ENCODE results near the gene LCLAT1. TPM values are rescaled to one million over a fixed set of nuclear protein-coding genes. Genes with fewer than 3 reads are reported as not detected.

LCLAT1 gene
- total RNA-seq, 1 donor from 2014 or later, result 18.8 TPM

GRCh38 chr2:30567317-30567716, 120.3 kb downstream of the LCLAT1 start:
- no peak overlapping the region for H3K4me3 ChIP-seq (ENCODE audit: low read length in 3 of 3)
- no peak overlapping the region for H3K27ac ChIP-seq (ENCODE audit: low read depth, low read length)
- H3K27me3 ChIP-seq (ENCODE audit: control insufficient read depth in 3 of 3, insufficient read depth in 3 of 3, low read length in 3 of 3), result no peaks in the 10 kb centered on the region
- no peaks in the 10 kb centered on the region for H3K36me3 ChIP-seq (ENCODE audit: control insufficient read depth in 3 of 3, insufficient read depth in 3 of 3, low read length in 3 of 3)
- H3K4me1 ChIP-seq (ENCODE audit: control insufficient read depth in 3 of 3, insufficient read depth in 3 of 3, low read length in 3 of 3), result peaks cover 4 to 10% (median 8%) of the 10 kb centered on the region in 3 donors
- no peaks in the 10 kb centered on the region for H3K9me3 ChIP-seq (ENCODE audit: control insufficient read depth in 3 of 3, low read length in 3 of 3)
- no peak overlapping the region for H3K9ac ChIP-seq (ENCODE audit: low read depth in 1 of 3, low read length in 3 of 3)

GRCh38 chr2:30569946-30570345, 122.9 kb downstream of the LCLAT1 start:
- no peaks in the 10 kb centered on the region for H3K36me3 ChIP-seq (ENCODE audit: control insufficient read depth in 3 of 3, insufficient read depth in 3 of 3, low read length in 3 of 3)

GRCh38 chr2:30577151-30577550, 130.1 kb downstream of the LCLAT1 start:
- H3K9me3 ChIP-seq (ENCODE audit: control insufficient read depth in 3 of 3, low read length in 3 of 3), result no peaks in the 10 kb centered on the region
- H3K27me3 ChIP-seq (ENCODE audit: control insufficient read depth in 3 of 3, insufficient read depth in 3 of 3, low read length in 3 of 3), result no peaks in the 10 kb centered on the region
- H3K36me3 ChIP-seq (ENCODE audit: control insufficient read depth in 3 of 3, insufficient read depth in 3 of 3, low read length in 3 of 3), result no peaks in the 10 kb centered on the region
- H3K9ac ChIP-seq (ENCODE audit: low read depth in 1 of 3, low read length in 3 of 3), result no peak overlapping the region
- no peaks in the 10 kb centered on the region for H3K4me1 ChIP-seq (ENCODE audit: control insufficient read depth in 3 of 3, insufficient read depth in 3 of 3, low read length in 3 of 3)
- no peak overlapping the region for H3K4me3 ChIP-seq (ENCODE audit: low read length in 3 of 3)
- H3K27ac ChIP-seq (ENCODE audit: low read depth, low read length), result no peak overlapping the region

More at GRCh38 chr2:30569946-30570345, 122.9 kb downstream of the LCLAT1 start:
- H3K27ac ChIP-seq (ENCODE audit: low read depth, low read length), result no peak overlapping the region
- no peaks in the 10 kb centered on the region for H3K27me3 ChIP-seq (ENCODE audit: control insufficient read depth in 3 of 3, insufficient read depth in 3 of 3, low read length in 3 of 3)
- H3K9me3 ChIP-seq (ENCODE audit: control insufficient read depth in 3 of 3, low read length in 3 of 3), result no peaks in the 10 kb centered on the region
- H3K9ac ChIP-seq (ENCODE audit: low read depth in 1 of 3, low read length in 3 of 3), result no peak overlapping the region
- no peak overlapping the region for H3K4me3 ChIP-seq (ENCODE audit: low read length in 3 of 3)
- peaks cover 4 to 10% (median 8%) of the 10 kb centered on the region in 3 donors for H3K4me1 ChIP-seq (ENCODE audit: control insufficient read depth in 3 of 3, insufficient read depth in 3 of 3, low read length in 3 of 3)

- Histone ChIP-seq H3K27me3 (ENCODE audit: control insufficient read depth in 3 of 3, insufficient read depth in 3 of 3, low read length in 3 of 3) (no peaks in the 10 kb centered on the region), H3K4me3 (ENCODE audit: low read length in 3 of 3) (no peak overlapping the region), H3K27ac (ENCODE audit: low read depth, low read length) (no peak overlapping the region), H3K36me3 (ENCODE audit: control insufficient read depth in 3 of 3, insufficient read depth in 3 of 3, low read length in 3 of 3) (no peaks in the 10 kb centered on the region), H3K4me1 (ENCODE audit: control insufficient read depth in 3 of 3, insufficient read depth in 3 of 3, low read length in 3 of 3) (peaks cover 4 to 15% (median 9%) of the 10 kb centered on the region in 3 donors), H3K9ac (ENCODE audit: low read depth in 1 of 3, low read length in 3 of 3) (no peak overlapping the region), H3K9me3 (ENCODE audit: control insufficient read depth in 3 of 3, low read length in 3 of 3) (no peaks in the 10 kb centered on the region)
Measured at GRCh38 chr2:30580391-30580790, 133.3 kb downstream of the LCLAT1 start.

- Histone ChIP-seq H3K27ac (ENCODE audit: low read depth, low read length) (no peak overlapping the region), H3K36me3 (ENCODE audit: control insufficient read depth in 3 of 3, insufficient read depth in 3 of 3, low read length in 3 of 3) (no peaks in the 10 kb centered on the region), H3K9ac (ENCODE audit: low read depth in 1 of 3, low read length in 3 of 3) (no peak overlapping the region), H3K4me1 (ENCODE audit: control insufficient read depth in 3 of 3, insufficient read depth in 3 of 3, low read length in 3 of 3) (peaks cover 4 to 15% (median 9%) of the 10 kb centered on the region in 3 donors), H3K9me3 (ENCODE audit: control insufficient read depth in 3 of 3, low read length in 3 of 3) (no peaks in the 10 kb centered on the region), H3K4me3 (ENCODE audit: low read length in 3 of 3) (no peak overlapping the region), H3K27me3 (ENCODE audit: control insufficient read depth in 3 of 3, insufficient read depth in 3 of 3, low read length in 3 of 3) (no peaks in the 10 kb centered on the region)
Measured at GRCh38 chr2:30582521-30582920, 135.5 kb downstream of the LCLAT1 start.

- Histone ChIP-seq H3K9me3 (ENCODE audit: control insufficient read depth in 3 of 3, low read length in 3 of 3) (no peaks in the 10 kb centered on the region), H3K36me3 (ENCODE audit: control insufficient read depth in 3 of 3, insufficient read depth in 3 of 3, low read length in 3 of 3) (no peaks in the 10 kb centered on the region), H3K4me3 (ENCODE audit: low read length in 3 of 3) (no peak overlapping the region), H3K27ac (ENCODE audit: low read depth, low read length) (peak overlapping the region; percentile 57), H3K27me3 (ENCODE audit: control insufficient read depth in 3 of 3, insufficient read depth in 3 of 3, low read length in 3 of 3) (no peaks in the 10 kb centered on the region), H3K9ac (ENCODE audit: low read depth in 1 of 3, low read length in 3 of 3) (no peak overlapping the region), H3K4me1 (ENCODE audit: control insufficient read depth in 3 of 3, insufficient read depth in 3 of 3, low read length in 3 of 3) (peaks cover 7 to 17% (median 9%) of the 10 kb centered on the region in 3 donors)
Measured at GRCh38 chr2:30583204-30583749, 136.2 kb downstream of the LCLAT1 start.

- Histone ChIP-seq H3K9ac (ENCODE audit: low read depth in 1 of 3, low read length in 3 of 3) (no peak overlapping the region), H3K36me3 (ENCODE audit: control insufficient read depth in 3 of 3, insufficient read depth in 3 of 3, low read length in 3 of 3) (no peaks in the 10 kb centered on the region), H3K27ac (ENCODE audit: low read depth, low read length) (peak overlapping the region; percentile 57), H3K4me1 (ENCODE audit: control insufficient read depth in 3 of 3, insufficient read depth in 3 of 3, low read length in 3 of 3) (peaks cover 8 to 17% (median 9%) of the 10 kb centered on the region in 3 donors), H3K4me3 (ENCODE audit: low read length in 3 of 3) (peak overlapping the region in 2 of 3 donors; percentile 37 to 48), H3K27me3 (ENCODE audit: control insufficient read depth in 3 of 3, insufficient read depth in 3 of 3, low read length in 3 of 3) (no peaks in the 10 kb centered on the region), H3K9me3 (ENCODE audit: control insufficient read depth in 3 of 3, low read length in 3 of 3) (no peaks in the 10 kb centered on the region)
Measured at GRCh38 chr2:30584116-30584515, 137.1 kb downstream of the LCLAT1 start.

GRCh38 chr2:30588994-30589393, 141.9 kb downstream of the LCLAT1 start:
- Histone ChIP-seq H3K36me3 (ENCODE audit: control insufficient read depth in 3 of 3, insufficient read depth in 3 of 3, low read length in 3 of 3) (no peaks in the 10 kb centered on the region), H3K27ac (ENCODE audit: low read depth, low read length) (no peak overlapping the region), H3K4me3 (ENCODE audit: low read length in 3 of 3) (no peak overlapping the region), H3K27me3 (ENCODE audit: control insufficient read depth in 3 of 3, insufficient read depth in 3 of 3, low read length in 3 of 3) (no peaks in the 10 kb centered on the region), H3K4me1 (ENCODE audit: control insufficient read depth in 3 of 3, insufficient read depth in 3 of 3, low read length in 3 of 3) (peaks cover 2 to 10% (median 8%) of the 10 kb centered on the region in 3 donors), H3K9me3 (ENCODE audit: control insufficient read depth in 3 of 3, low read length in 3 of 3) (no peaks in the 10 kb centered on the region), H3K9ac (ENCODE audit: low read depth in 1 of 3, low read length in 3 of 3) (no peak overlapping the region)

- Histone ChIP-seq H3K27ac (ENCODE audit: low read depth, low read length) (no peak overlapping the region), H3K36me3 (ENCODE audit: control insufficient read depth in 3 of 3, insufficient read depth in 3 of 3, low read length in 3 of 3) (no peaks in the 10 kb centered on the region), H3K4me3 (ENCODE audit: low read length in 3 of 3) (no peak overlapping the region), H3K9ac (ENCODE audit: low read depth in 1 of 3, low read length in 3 of 3) (no peak overlapping the region), H3K4me1 (ENCODE audit: control insufficient read depth in 3 of 3, insufficient read depth in 3 of 3, low read length in 3 of 3) (peaks cover 0 to 5% (median 2%) of the 10 kb centered on the region in 3 donors), H3K9me3 (ENCODE audit: control insufficient read depth in 3 of 3, low read length in 3 of 3) (no peaks in the 10 kb centered on the region), H3K27me3 (ENCODE audit: control insufficient read depth in 3 of 3, insufficient read depth in 3 of 3, low read length in 3 of 3) (no peaks in the 10 kb centered on the region)
Measured at GRCh38 chr2:30590407-30590806, 143.4 kb downstream of the LCLAT1 start.

GRCh38 chr2:30591186-30591585, 144.1 kb downstream of the LCLAT1 start:
- Histone ChIP-seq H3K27ac (ENCODE audit: low read depth, low read length) (no peak overlapping the region), H3K27me3 (ENCODE audit: control insufficient read depth in 3 of 3, insufficient read depth in 3 of 3, low read length in 3 of 3) (no peaks in the 10 kb centered on the region), H3K4me1 (ENCODE audit: control insufficient read depth in 3 of 3, insufficient read depth in 3 of 3, low read length in 3 of 3) (peaks cover 0 to 5% (median 2%) of the 10 kb centered on the region in 3 donors), H3K4me3 (ENCODE audit: low read length in 3 of 3) (no peak overlapping the region), H3K36me3 (ENCODE audit: control insufficient read depth in 3 of 3, insufficient read depth in 3 of 3, low read length in 3 of 3) (no peaks in the 10 kb centered on the region), H3K9me3 (ENCODE audit: control insufficient read depth in 3 of 3, low read length in 3 of 3) (no peaks in the 10 kb centered on the region), H3K9ac (ENCODE audit: low read depth in 1 of 3, low read length in 3 of 3) (no peak overlapping the region)
